Stimulated activated CD8-positive, alpha-beta memory T cell treated with anti-CD3 and anti-CD28 coated beads, Interleukin-7, amount 100 ng/mL, for 48 hours (primary cell): ENCODE results near the gene TRIP13.

Experiments used
- DNase-seq, 2 donors: peaks; one replicate each; pipeline ENCODE4 v3.0.0-alpha.2; 2020; ENCODE audit warnings: low read depth in 1 of 2; ENCODE audit errors: extremely low read depth in 1 of 2

Gene TRIP13

DNA sequence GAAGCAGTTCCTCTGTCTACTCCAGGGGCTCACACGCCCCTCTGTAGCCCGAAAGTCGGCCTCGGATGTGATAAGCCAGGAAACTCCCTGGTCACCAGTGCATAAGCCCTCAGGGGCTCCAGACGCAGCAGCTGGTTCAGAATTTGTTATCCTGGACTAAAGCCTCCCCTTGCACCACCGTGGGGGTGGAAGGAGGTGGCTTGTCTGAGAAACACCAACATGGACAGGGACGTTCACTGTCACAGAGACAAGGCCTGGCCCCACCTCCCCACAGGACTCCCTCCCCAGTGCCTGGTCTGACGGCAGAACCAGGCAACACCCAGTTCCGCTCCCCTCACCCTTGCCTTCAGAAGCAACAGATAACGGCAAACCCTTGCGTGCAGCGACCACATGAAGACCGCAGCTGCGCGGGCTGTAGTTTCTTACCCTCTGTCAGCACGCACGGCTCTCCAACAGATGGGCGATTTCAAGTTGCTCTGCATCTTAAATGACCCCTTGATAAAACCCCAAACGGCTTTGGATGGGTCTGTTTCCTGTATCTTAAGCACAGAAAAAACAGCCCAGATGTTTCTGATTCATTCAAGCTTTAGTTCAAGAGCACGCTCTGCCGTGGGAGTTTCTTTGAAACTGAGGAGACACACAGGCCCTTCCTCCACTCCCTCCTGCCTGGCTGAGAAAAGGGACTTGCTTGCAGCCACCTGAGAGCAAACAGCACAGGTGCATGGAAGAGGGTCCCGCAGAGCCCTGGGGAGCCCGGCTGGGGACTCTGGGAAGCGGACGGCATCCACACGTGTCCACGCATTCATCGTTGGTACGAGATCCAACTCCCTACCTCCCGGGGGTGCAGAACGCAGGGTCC, 71.2 kb downstream of the TRIP13 start:
- peak; percentile 45 for DNase-seq

- no peak for DNase-seq
These were observed 72.1 kb downstream of the TRIP13 start for GRCh38 chr5:964821-965220.

DNA sequence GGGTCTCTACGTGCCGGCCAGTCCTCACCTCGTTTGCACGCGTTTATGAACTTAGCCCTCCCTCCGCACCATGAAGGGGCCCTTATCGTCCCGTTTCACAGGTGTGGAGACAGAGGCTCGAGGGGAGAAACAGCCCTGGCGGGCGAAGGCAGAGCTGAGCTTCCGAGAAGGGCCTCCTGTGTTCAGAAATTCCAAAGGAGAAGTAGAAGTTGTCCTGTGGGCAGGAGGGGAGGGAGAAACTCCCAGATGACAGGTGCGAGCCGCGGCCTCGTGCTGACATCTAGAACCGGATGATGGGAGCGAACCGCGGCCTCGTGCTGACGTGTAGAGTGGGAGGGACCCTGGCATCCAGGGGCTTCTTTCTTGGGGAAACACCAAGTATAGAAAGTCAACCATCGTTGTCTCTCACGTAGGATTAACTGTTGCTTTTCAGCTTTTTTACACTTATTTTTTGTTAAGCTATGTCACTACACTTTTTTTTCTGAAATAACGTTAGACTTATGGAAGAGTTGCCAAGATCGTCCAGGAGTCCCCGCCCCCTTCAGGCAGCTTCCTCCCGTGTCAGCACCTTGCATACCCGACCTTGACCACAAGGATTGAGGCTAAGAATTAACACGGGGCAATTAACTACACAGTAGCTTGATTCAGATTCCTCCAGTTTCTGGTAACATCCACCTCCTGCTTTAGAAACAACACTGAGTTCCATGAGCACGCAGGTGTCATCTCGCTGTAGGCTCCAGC, 73.1 kb downstream of the TRIP13 start:
- DNase-seq: no peak

DNA sequence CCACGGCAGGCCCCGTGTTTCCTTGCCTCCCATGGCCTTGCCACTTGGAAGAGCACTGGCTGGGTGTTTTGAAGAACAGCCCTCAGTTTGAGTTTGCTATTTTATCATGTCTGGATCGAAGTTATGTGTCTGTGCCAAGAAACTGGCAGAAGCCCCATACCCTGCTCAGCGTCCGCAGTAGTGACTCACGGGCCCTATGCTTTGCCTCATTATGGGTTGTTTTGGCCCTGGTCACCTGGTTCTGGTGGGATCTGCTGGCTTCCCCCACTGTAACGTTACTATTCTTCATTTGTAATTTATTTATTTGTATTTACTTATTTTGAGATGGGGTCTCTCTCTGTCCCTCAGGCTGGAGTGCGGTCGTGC, 73.6 kb downstream of the TRIP13 start:
- no peak for DNase-seq

GRCh38 chr5:966941-967340, 74.3 kb downstream of the TRIP13 start:
- DNase-seq: no peak
